Endothelial cell (in vitro differentiated cells): ENCODE data around the gene HAUS1. TPM values are rescaled to one million over a fixed set of nuclear protein-coding genes. Genes with fewer than 3 reads are reported as not detected.

Experiments used
- DNase-seq: peaks from one replicate; pipeline ENCODE4 v3.0.0; 2021; ENCODE audit warnings: low spot score
- H3K27ac Mint-ChIP-seq: one replicate; pipeline ENCODE4 v1.8.0; 2021; ENCODE audit warnings: mixed read lengths, inconsistent platforms; ENCODE audit not compliant: unreplicated experiment
- H3K27me3 Mint-ChIP-seq: one replicate; pipeline ENCODE4 v1.8.0; 2021; ENCODE audit warnings: mild to moderate bottlenecking, moderate library complexity, mixed read lengths, inconsistent platforms; ENCODE audit not compliant: unreplicated experiment
- H3K36me3 Mint-ChIP-seq: one replicate; pipeline ENCODE4 v1.8.0; 2021; ENCODE audit warnings: mild to moderate bottlenecking, low read depth, mixed read lengths, inconsistent platforms; ENCODE audit not compliant: unreplicated experiment
- H3K4me1 Mint-ChIP-seq: one replicate; pipeline ENCODE4 v1.8.0; 2021; ENCODE audit warnings: mild to moderate bottlenecking, mixed read lengths, inconsistent platforms; ENCODE audit not compliant: unreplicated experiment
- H3K4me3 Mint-ChIP-seq: one replicate; pipeline ENCODE4 v1.8.0; 2021; ENCODE audit warnings: mild to moderate bottlenecking, mixed read lengths, inconsistent platforms; ENCODE audit not compliant: unreplicated experiment
- H3K9me3 Mint-ChIP-seq: one replicate; pipeline ENCODE4 v1.8.0; 2021; ENCODE audit warnings: mixed read lengths, inconsistent platforms; ENCODE audit not compliant: unreplicated experiment
- CTCF ChIP-seq: fragments of 200-600 bp; sonication (generic); IDR thresholded peaks from one replicate; pipeline ENCODE4 v1.5.0; 2021; ENCODE audit warnings: antibody characterized with exemption; ENCODE audit not compliant: unreplicated experiment
- long read RNA-seq: library from polyadenylated mRNA; unstranded; transcript quantifications from one replicate; pipeline ENCODE4 v2.0.0, GENCODE V29; 2020; ENCODE audit not compliant: unreplicated experiment
- total RNA-seq: library from RNA; stranded (reverse); fragmentation: NEBNext Ultra II Directional; extraction: Animal tissue kit (Norgen Biotek cat#: 25700); gene quantifications from one replicate; pipeline ENCODE4 v1.2.1, GENCODE V29; 2021; ENCODE audit not compliant: unreplicated experiment

HAUS1 gene
- total RNA-seq: 44.9 TPM
- long read RNA-seq, transcript HAUS1-201 (9 exons, 1,125 nt): major isoform, 30 of 39 reads
- long read RNA-seq, partial matches to known transcripts: 3 of 39 reads
- long read RNA-seq, other reads (novel, unspliced or antisense): 5 of 39 reads

- TF ChIP-seq CTCF: no peak
- H3K36me3 Mint-ChIP-seq: peaks cover 4% of the 10 kb centered on the region
- H3K9me3 Mint-ChIP-seq: no peaks in the 10 kb centered on the region
- peak within 1 kb of the TSS; percentile 90 for H3K27ac Mint-ChIP-seq
- peak; percentile 91 for DNase-seq
- no peaks in the 10 kb centered on the region for H3K27me3 Mint-ChIP-seq
- H3K4me3 Mint-ChIP-seq: peak within 1 kb of the TSS; percentile 96
- peaks cover 5% of the 10 kb centered on the region for H3K4me1 Mint-ChIP-seq
Measured at GRCh38 chr18:46104128-46104911, at the start of gene HAUS1. TSS of gene HAUS1 (plus strand) at chr18:46104385. CDS start at chr18:46104412, 27 bp downstream.

GRCh38 chr18:46054956-46055837 is 49.0 kb upstream of the HAUS1 start:
- H3K27ac Mint-ChIP-seq: no peak overlapping the region
- no peaks in the 10 kb centered on the region for H3K9me3 Mint-ChIP-seq
- no peaks in the 10 kb centered on the region for H3K4me1 Mint-ChIP-seq
- no peaks in the 10 kb centered on the region for H3K36me3 Mint-ChIP-seq
- no peak for TF ChIP-seq CTCF
- H3K27me3 Mint-ChIP-seq: no peaks in the 10 kb centered on the region
- no peak for DNase-seq
- no peak overlapping the region for H3K4me3 Mint-ChIP-seq

- Mint-ChIP-seq H3K9me3 (no peaks in the 10 kb centered on the region), H3K4me3 (no peak overlapping the region), H3K27ac (no peak overlapping the region), H3K27me3 (no peaks in the 10 kb centered on the region), H3K4me1 (no peaks in the 10 kb centered on the region), H3K36me3 (no peaks in the 10 kb centered on the region)
- no peak for TF ChIP-seq CTCF
- DNase-seq: no peak
Measured at GRCh38 chr18:46055838-46056230, 48.4 kb upstream of the HAUS1 start.

GRCh38 chr18:46060359-46060841 is 43.8 kb upstream of the HAUS1 start:
- Mint-ChIP-seq H3K27me3 (no peaks in the 10 kb centered on the region), H3K36me3 (no peaks in the 10 kb centered on the region), H3K4me1 (no peaks in the 10 kb centered on the region), H3K27ac (no peak overlapping the region), H3K4me3 (no peak overlapping the region), H3K9me3 (no peaks in the 10 kb centered on the region)
- TF ChIP-seq CTCF: no peak
- no peak for DNase-seq
